HepG2 (cell line): Measurements from ENCODE around the gene DBNDD1. TPM values are rescaled to one million over a fixed set of nuclear protein-coding genes. Genes with fewer than 3 reads are reported as not detected.

Source experiments
- ATAC-seq: fragments of 200-7000 bp; cut with Tn5 transposase; 3 replicates; pipeline ENCODE4 v1.9.1; 2020; ENCODE audit warnings: mild to moderate bottlenecking, moderate library complexity
- BruUV-seq: library from RNA; stranded (reverse); fragments of 400-500 nt; replicated peaks from 2 replicates; lab custom pipeline; 2021; lab: Mats Ljungman, UMichigan
- CTCF ChIA-PET: fragments of 300-600 bp; formaldehyde crosslinking; extraction: SDS; loops from one replicate; lab custom pipeline; 2021; ENCODE audit warnings: low total read pairs, inconsistent platforms, low intra/inter-chr PET ratio; lab: Yijun Ruan, JAX
- POLR2A ChIA-PET: fragments of 350-600 bp; sonication (Branson Sonifier 250); formaldehyde crosslinking; loops from one replicate; lab custom pipeline; 2020; ENCODE audit warnings: antibody characterized with exemption, inconsistent platforms; lab: Yijun Ruan, JAX
- DNase-seq: peaks from one replicate; pipeline ENCODE4 v3.0.0-alpha.2; 2015; ENCODE audit warnings: low spot score
- FAIRE-seq: peaks from 3 replicates; lab custom pipeline; 2011; peaks lifted over from hg19 to GRCh38; lab: Jason Lieb, UNC
- H2AFZ ChIP-seq: one replicate; pipeline ENCODE4 v1.6.1; 2011; ENCODE audit warnings: low read length, inconsistent platforms
- H3K27ac ChIP-seq: fragments of 300-600 bp; 3 replicates; pipeline ENCODE4 v1.8.0; 2011; ENCODE audit warnings: mixed run types, mild to moderate bottlenecking, mixed read lengths, low read length, inconsistent platforms; ENCODE audit not compliant: insufficient read depth; ENCODE audit errors: extremely low read length
- H3K27me3 ChIP-seq, 2 experiments: fragments of 200-600 bp in 1 of 2; 2 replicates in 1 of 2; 3 replicates in 1 of 2; pipeline versions ENCODE4 v1.6.0 to v1.8.0; 2011; ENCODE audit warnings: low read length in 2 of 2, mild to moderate bottlenecking in 2 of 2, moderate library complexity in 2 of 2, inconsistent platforms in 1 of 2; ENCODE audit not compliant: insufficient read depth in 2 of 2, control insufficient read depth in 1 of 2
- H3K36me3 ChIP-seq, 2 experiments: fragments of 200-600 bp in 1 of 2; replicated peaks in 1 of 2; 2 replicates in 1 of 2; 3 replicates in 1 of 2; pipeline versions ENCODE4 v1.5.1 to v1.8.0; 2011; ENCODE audit warnings: low read length in 2 of 2, inconsistent platforms in 1 of 2; ENCODE audit not compliant: insufficient read depth in 2 of 2, control insufficient read depth in 1 of 2
- H3K4me1 ChIP-seq: 2 replicates; pipeline ENCODE4 v1.5.1; 2012; ENCODE audit warnings: low read length, inconsistent platforms; ENCODE audit not compliant: insufficient read depth
- H3K4me2 ChIP-seq: 2 replicates; pipeline ENCODE4 v1.6.0; 2011; ENCODE audit warnings: low read depth, low read length, inconsistent platforms
- H3K4me3 ChIP-seq, 3 experiments: fragments of 200-600 bp in 1 of 3; sonication (generic), shearing (Covaris generic) in 1 of 3; replicated peaks in 1 of 3; 2 replicates each; pipeline ENCODE4 v1.5.1; 2011 to 2016; ENCODE audit warnings: low read length in 3 of 3, inconsistent platforms in 2 of 3, low read depth in 2 of 3, mild to moderate bottlenecking in 2 of 3, control low read depth in 1 of 3, mixed read lengths in 1 of 3; ENCODE audit not compliant: insufficient read depth in 1 of 3
- H3K79me2 ChIP-seq: one replicate; pipeline ENCODE4 v1.6.1; 2011; ENCODE audit warnings: low read length, inconsistent platforms; ENCODE audit not compliant: insufficient read depth
- H3K9ac ChIP-seq: 2 replicates; pipeline ENCODE4 v1.6.0; 2011; ENCODE audit warnings: mild to moderate bottlenecking, low read depth, low read length, inconsistent platforms; ENCODE audit not compliant: insufficient read depth
- H3K9me3 ChIP-seq: 2 replicates; pipeline ENCODE4 v1.5.1; 2012; ENCODE audit warnings: mild to moderate bottlenecking, low read length
- H4K20me1 ChIP-seq: 2 replicates; pipeline ENCODE4 v1.6.0; 2011; ENCODE audit warnings: inconsistent platforms, mild to moderate bottlenecking, low read length, moderate library complexity; ENCODE audit not compliant: insufficient read depth
- AGO2 ChIP-seq: fragments of 200-400 bp; formaldehyde crosslinking; optimal IDR thresholded peaks from 2 replicates; pipeline ENCODE3; 2017; ENCODE audit warnings: mild to moderate bottlenecking, low read depth, low read length, moderate library complexity
- FOXA1 ChIP-seq, 2 experiments: fragments of 450-650 bp in 1 of 2; sonication (generic) in 1 of 2; formaldehyde crosslinking in 1 of 2; IDR thresholded peaks; 2 replicates each; pipeline versions ENCODE4 v1.4.0 to v1.6.1; 2016 to 2020; ENCODE audit warnings: missing genetic modification reagents in 1 of 2
- FOXA3 ChIP-seq: IDR thresholded peaks from 2 replicates; pipeline ENCODE4 v1.6.1; 2016; ENCODE audit warnings: missing genetic modification reagents, missing compliant biosample characterization
- GMEB1 ChIP-seq: sonication (generic); formaldehyde crosslinking; IDR thresholded peaks from 2 replicates; pipeline ENCODE4 v1.5.1; 2020; ENCODE audit warnings: missing genetic modification reagents, mild to moderate bottlenecking, borderline replicate concordance
- MEIS1 ChIP-seq: sonication (generic); formaldehyde crosslinking; IDR thresholded peaks from 2 replicates; pipeline ENCODE4 v1.9.0; 2021; ENCODE audit warnings: mild to moderate bottlenecking, missing genetic modification reagents, moderate library complexity, borderline replicate concordance
- RBM22 ChIP-seq: fragments of 200-400 bp; formaldehyde crosslinking; optimal IDR thresholded peaks from 2 replicates; pipeline ENCODE3; 2017; ENCODE audit warnings: mild to moderate bottlenecking, low read length, moderate library complexity
- YEATS2 ChIP-seq: sonication (generic); formaldehyde crosslinking; IDR thresholded peaks from 2 replicates; pipeline ENCODE4 v1.4.0; 2020; ENCODE audit warnings: missing genetic modification reagents, borderline replicate concordance
- ZBTB33 ChIP-seq: sonication (generic); formaldehyde crosslinking; IDR thresholded peaks from 2 replicates; pipeline ENCODE4 v1.4.0; 2020; ENCODE audit warnings: missing genetic modification reagents
- ZBTB39 ChIP-seq: sonication (generic); formaldehyde crosslinking; IDR thresholded peaks from 2 replicates; pipeline ENCODE4 v1.5.0; 2020; ENCODE audit warnings: missing genetic modification reagents
- ZNF12 ChIP-seq: sonication (generic); formaldehyde crosslinking; IDR thresholded peaks from 2 replicates; pipeline ENCODE4 v1.5.0; 2020; ENCODE audit warnings: missing genetic modification reagents
- WGBS: methylation state at CpG from one replicate; pipeline ENCODE4 v1.1.6; 2017; ENCODE audit warnings: low lambda C conversion rate; 5-methylcytosine and 5-hydroxymethylcytosine counted together
- in situ Hi-C: cut with HindIII; loops from 2 replicates; pipeline ENCODE4 v1.10.0; 2017; ENCODE audit warnings: low pct_unique_long_range_greater_than_20kb; ENCODE audit not compliant: extremely low pct_ligation_motif_present
- intact Hi-C: fragments of 100-400 bp; cut with micrococcal nuclease; formaldehyde crosslinking; loops from one replicate; pipeline ENCODE4 v1.10.0; 2022; ENCODE audit not compliant: unreplicated experiment
- polyA plus RNA-seq, 8 experiments: library from polyadenylated mRNA; depleted of rRNA in 3 of 8; stranded (reverse) in 7 of 8; unstranded in 1 of 8; fragments of >200 nt; fragmentation: Illumina TruSeq in 4 of 8; extraction: Trizol in 4 of 8; gene quantifications; 2 replicates each; pipeline versions ENCODE4 v1.2.1 to v1.2.3, GENCODE V29; 2011 to 2016; ENCODE audit warnings: low read depth in 4 of 8, missing spikeins in 1 of 8, mixed read lengths in 1 of 8; ENCODE audit not compliant: insufficient read depth in 1 of 8
- total RNA-seq, 5 experiments: library from RNA; depleted of rRNA; stranded (reverse); fragments of >200 nt; fragmentation: Illumina TruSeq; extraction: Trizol; gene quantifications; 2 replicates each; pipeline ENCODE4 v1.2.3, GENCODE V29; 2016; ENCODE audit warnings: low read depth in 1 of 5
- TF ChIP-seq, protein P1 (sequence below): sonication (generic); formaldehyde crosslinking; IDR thresholded peaks from 2 replicates; pipeline ENCODE4 v1.9.0; 2022; ENCODE audit warnings: missing genetic modification reagents, mild to moderate bottlenecking, borderline replicate concordance

The DBNDD1 gene
- total and polyA plus RNA-seq, 2 of the 13 experiments (the other 11 are each of a cell fraction or from before 2014, with no cell fraction given), result 17.0 to 40.4 TPM

GRCh38 chr16:90046122-90046970, 27.1 kb upstream of the DBNDD1 start (continued):
- TF ChIP-seq ZNF12 (CRISPR knock-in tag) (no peak), ZBTB39 (CRISPR knock-in tag) (no peak)
- TF ChIP-seq, all 625 proteins: peak for 39

- intact Hi-C loops, result no loop called here
- ATAC-seq, result peak; percentile 19
- H3K9ac ChIP-seq, result no peak overlapping the region
- TF ChIP-seq GMEB1 (CRISPR knock-in tag) (no peak), MEIS1 (CRISPR knock-in tag) (no peak), FOXA3 (CRISPR knock-in tag) (peak; percentile 54), AGO2 (peak; percentile 70), ZBTB33 (CRISPR knock-in tag) (peak; percentile 97), YEATS2 (peak; percentile 48; the same call in 1 of the 2 replicates), FOXA1 (IDR thresholded peaks at IDR 0.05) (no peak), FOXA1 (CRISPR knock-in tag; IDR thresholded peaks at IDR 0.05) (peak; percentile 70), RBM22 (peak; percentile 12)
- TF ChIP-seq, protein P1, sequence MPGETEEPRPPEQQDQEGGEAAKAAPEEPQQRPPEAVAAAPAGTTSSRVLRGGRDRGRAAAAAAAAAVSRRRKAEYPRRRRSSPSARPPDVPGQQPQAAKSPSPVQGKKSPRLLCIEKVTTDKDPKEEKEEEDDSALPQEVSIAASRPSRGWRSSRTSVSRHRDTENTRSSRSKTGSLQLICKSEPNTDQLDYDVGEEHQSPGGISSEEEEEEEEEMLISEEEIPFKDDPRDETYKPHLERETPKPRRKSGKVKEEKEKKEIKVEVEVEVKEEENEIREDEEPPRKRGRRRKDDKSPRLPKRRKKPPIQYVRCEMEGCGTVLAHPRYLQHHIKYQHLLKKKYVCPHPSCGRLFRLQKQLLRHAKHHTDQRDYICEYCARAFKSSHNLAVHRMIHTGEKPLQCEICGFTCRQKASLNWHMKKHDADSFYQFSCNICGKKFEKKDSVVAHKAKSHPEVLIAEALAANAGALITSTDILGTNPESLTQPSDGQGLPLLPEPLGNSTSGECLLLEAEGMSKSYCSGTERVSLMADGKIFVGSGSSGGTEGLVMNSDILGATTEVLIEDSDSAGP (CRISPR knock-in tag), result no peak
Observed at GRCh38 chr16:90044111-90044551, 24.9 kb upstream of the DBNDD1 start.

More at GRCh38 chr16:90044111-90044551, 24.9 kb upstream of the DBNDD1 start:
- no peaks in the 10 kb centered on the region for H4K20me1 ChIP-seq
- DNase-seq (peak; percentile 50), FAIRE-seq (no peak)
- H3K79me2 ChIP-seq, result no peaks in the 10 kb centered on the region
- no peaks in the 10 kb centered on the region for H3K9me3 ChIP-seq
- H3K27ac ChIP-seq, result no peak overlapping the region
- H2AFZ ChIP-seq, result no peak overlapping the region
- POLR2A ChIA-PET, result interaction anchor here (0.6 to 1.9 kb wide), 4 partner anchors 19 to 125 kb away, joined by 3 to 11 read pairs (median 4); partner anchors contain the start of gene MC1R
- H3K4me1 ChIP-seq, result peaks cover 38% of the 10 kb centered on the region
- no peak overlapping the region for H3K4me3 ChIP-seq
- H3K4me2 ChIP-seq, result no peak overlapping the region
- H3K36me3 ChIP-seq, result peaks cover 20 to 26% of the 10 kb centered on the region in 2 experiments
- 92% methylated on average over 3 of the region's 7 CpGs for WGBS
- H3K27me3 ChIP-seq, result no peaks in the 10 kb centered on the region
- TSS peak; percentile 55 for BruUV-seq
- CTCF ChIA-PET, result no interaction called here
- in situ Hi-C loops, result no loop called here
